GM12878 (cell line): Measurements from ENCODE around the gene MLPH. TPM values are rescaled to one million over a fixed set of nuclear protein-coding genes. Genes with fewer than 3 reads are reported as not detected.

Source experiments
- ATAC-seq: fragments of 200-7000 bp; cut with Tn5 transposase; 3 replicates; pipeline ENCODE4 v1.9.1; 2020; ENCODE audit warnings: mild to moderate bottlenecking, moderate library complexity
- BruUV-seq: library from RNA; stranded (reverse); fragments of 400-500 nt; replicated peaks from 2 replicates; lab custom pipeline; 2021; lab: Mats Ljungman, UMichigan
- CTCF ChIA-PET: fragments of 300-600 bp; sonication (Branson Sonifier 250); formaldehyde crosslinking; extraction: SDS; loops from one replicate; lab custom pipeline; 2021; ENCODE audit warnings: inconsistent platforms; lab: Yijun Ruan, JAX
- POLR2A ChIA-PET: fragments of 350-600 bp; formaldehyde crosslinking; extraction: SDS; loops from one replicate; lab custom pipeline; 2021; ENCODE audit warnings: inconsistent platforms; lab: Charles Lee
- RAD21 ChIA-PET: fragments of 300-600 bp; sonication (Branson Sonifier 250); formaldehyde crosslinking; loops from one replicate; lab custom pipeline; 2023; ENCODE audit warnings: antibody characterized with exemption; ENCODE audit not compliant: unreplicated experiment; lab: Charles Lee
- SMC1A ChIA-PET: fragments of 300-600 bp; sonication (Branson Sonifier 250); formaldehyde crosslinking; loops from one replicate; lab custom pipeline; 2023; ENCODE audit not compliant: unreplicated experiment, uncharacterized antibody; lab: Charles Lee
- DNase-seq: peaks from one replicate; pipeline ENCODE4 v3.0.0-alpha.2; 2011; ENCODE audit warnings: low read depth, low spot score
- FAIRE-seq: peaks from 3 replicates; lab custom pipeline; 2011; peaks lifted over from hg19 to GRCh38; lab: Jason Lieb, UNC
- H2AFZ ChIP-seq: 2 replicates; pipeline ENCODE4 v1.6.0; 2011; ENCODE audit warnings: low read depth, low read length, control low read depth; ENCODE audit not compliant: control insufficient read depth
- H3K27ac ChIP-seq: 2 replicates; pipeline ENCODE4 v1.5.1; 2011; ENCODE audit warnings: control low read depth; ENCODE audit not compliant: control insufficient read depth, insufficient read depth
- H3K27me3 ChIP-seq, 2 experiments: replicated peaks in 1 of 2; 2 replicates each; pipeline versions ENCODE4 v1.6.0 to v1.6.1; 2011; ENCODE audit warnings: low read length in 1 of 2; ENCODE audit not compliant: control insufficient read depth in 2 of 2, insufficient read depth in 2 of 2
- H3K36me3 ChIP-seq, 2 experiments: 2 replicates each; pipeline ENCODE4 v1.5.1; 2011; ENCODE audit warnings: low read length in 1 of 2; ENCODE audit not compliant: control insufficient read depth in 2 of 2, insufficient read depth in 2 of 2
- H3K4me1 ChIP-seq: 2 replicates; pipeline ENCODE4 v1.6.1; 2011; ENCODE audit warnings: mild to moderate bottlenecking, low read length, moderate library complexity, mixed read lengths; ENCODE audit not compliant: control insufficient read depth, insufficient read depth
- H3K4me2 ChIP-seq: 2 replicates; pipeline ENCODE4 v1.6.0; 2011; ENCODE audit warnings: control low read depth; ENCODE audit not compliant: control insufficient read depth, insufficient read depth
- H3K4me3 ChIP-seq: fragments of 200-600 bp; sonication (generic); 2 replicates; pipeline ENCODE4 v1.5.1; 2016
- H3K79me2 ChIP-seq: 2 replicates; pipeline ENCODE4 v1.6.0; 2011; ENCODE audit warnings: low read length; ENCODE audit not compliant: control insufficient read depth, insufficient read depth
- H3K9ac ChIP-seq: 2 replicates; pipeline ENCODE4 v1.8.0; 2011; ENCODE audit warnings: low read length, control low read depth, mixed read lengths; ENCODE audit not compliant: control insufficient read depth, insufficient read depth
- H3K9me3 ChIP-seq: replicated peaks from 3 replicates; pipeline ENCODE4 v1.5.1; 2011; ENCODE audit warnings: mild to moderate bottlenecking, low read length; ENCODE audit not compliant: control insufficient read depth, insufficient read depth
- H4K20me1 ChIP-seq: 2 replicates; pipeline ENCODE4 v1.6.0; 2011; ENCODE audit not compliant: control insufficient read depth, insufficient read depth
- CBFB ChIP-seq: IDR thresholded peaks from 2 replicates; pipeline ENCODE4 v1.6.1; 2016; ENCODE audit warnings: antibody characterized with exemption, low read depth
- CREB1 ChIP-seq: IDR thresholded peaks from 2 replicates; pipeline ENCODE4 v1.6.1; 2012; ENCODE audit warnings: low read depth, mild to moderate bottlenecking, inconsistent platforms
- EP300 ChIP-seq, 2 experiments: fragments of 150-350 bp in 1 of 2; IDR thresholded peaks; 2 replicates each; pipeline ENCODE4 v1.6.1; 2011 to 2012; ENCODE audit warnings: low read depth in 2 of 2, low read length in 2 of 2, borderline replicate concordance in 1 of 2, improper control_type of control experiment in 1 of 2, inconsistent platforms in 1 of 2; ENCODE audit not compliant: control insufficient read depth in 1 of 2
- HDAC6 ChIP-seq: fragments of 200-600 bp; sonication (generic); IDR thresholded peaks from one replicate; pipeline ENCODE4 v1.8.0; 2017; ENCODE audit warnings: antibody characterized with exemption; ENCODE audit not compliant: unreplicated experiment
- IKZF1 ChIP-seq: fragments of 450-650 bp; conservative IDR thresholded peaks from 2 replicates; pipeline ENCODE4 v1.6.1; 2017; ENCODE audit warnings: antibody characterized with exemption, mild to moderate bottlenecking
- IKZF2 ChIP-seq, 2 experiments: fragments of 450-650 bp; IDR thresholded peaks; 2 replicates each; pipeline ENCODE4 v1.6.1; 2017; ENCODE audit warnings: mild to moderate bottlenecking in 2 of 2, moderate library complexity in 2 of 2
- JUNB ChIP-seq: IDR thresholded peaks from 2 replicates; pipeline ENCODE4 v1.6.1; 2016; ENCODE audit warnings: antibody characterized with exemption, mild to moderate bottlenecking
- LARP7 ChIP-seq: fragments of 450-650 bp; IDR thresholded peaks from 2 replicates; pipeline ENCODE4 v1.6.1; 2017; ENCODE audit warnings: mild to moderate bottlenecking
- RAD21 ChIP-seq: IDR thresholded peaks from 2 replicates; pipeline ENCODE4 v1.6.1; 2011; ENCODE audit warnings: mild to moderate bottlenecking, low read depth, low read length, moderate library complexity; ENCODE audit not compliant: insufficient read depth
- ZNF622 ChIP-seq: fragments of 450-650 bp; IDR thresholded peaks from 2 replicates; pipeline ENCODE4 v1.6.1; 2017; ENCODE audit warnings: mild to moderate bottlenecking, inconsistent platforms
- WGBS: methylation state at CpG from one replicate; pipeline ENCODE4 v1.1.6; 2016; ENCODE audit warnings: low lambda C conversion rate; ENCODE audit not compliant: insufficient replicate concordance, insufficient coverage; ENCODE audit errors: missing lambda C conversion rate; 5-methylcytosine and 5-hydroxymethylcytosine counted together
- in situ Hi-C: fragments of 300-500 bp; cut with MboI; formaldehyde crosslinking; loops from 9 replicates; pipeline ENCODE4 v1.14.3; 2018; ENCODE audit warnings: mixed read lengths
- intact Hi-C: fragments of 100-400 bp; cut with micrococcal nuclease; formaldehyde crosslinking; loops from one replicate; pipeline ENCODE4 v1.14.2; 2022; ENCODE audit not compliant: unreplicated experiment
- polyA plus RNA-seq, 11 experiments: library from polyadenylated mRNA; depleted of rRNA in 4 of 11; unstranded in 6 of 11; stranded (reverse) in 5 of 11; fragments of >200 nt; fragmentation: Nextera tagmentation in 4 of 11; fragmentation: Illumina TruSeq in 1 of 11; extraction: Ambion mirVana in 4 of 11; extraction: Trizol in 1 of 11; gene quantifications; 1 replicate in 1 of 11; 2 replicates in 10 of 11; pipeline versions ENCODE4 v1.2.1 to v1.2.3, GENCODE V29; 2011 to 2016; ENCODE audit warnings: inconsistent platforms in 2 of 11, missing spikeins in 2 of 11, low read depth in 1 of 11
- total RNA-seq, 4 experiments: library from RNA; depleted of rRNA in 3 of 4; stranded (reverse); fragments of >200 nt in 3 of 4; fragmentation: Illumina TruSeq in 1 of 4; extraction: Trizol in 1 of 4; gene quantifications; 2 replicates each; pipeline versions ENCODE4 v1.2.1 to v1.2.3, GENCODE V29; 2013 to 2021
- TF ChIP-seq, protein P1 (sequence below): fragments of 450-650 bp; conservative IDR thresholded peaks from 2 replicates; pipeline ENCODE4 v1.6.1; 2017; ENCODE audit warnings: mild to moderate bottlenecking, moderate library complexity

MLPH gene
- total and polyA plus RNA-seq, 10 of the 15 experiments (the other 5 are each of a cell fraction or from before 2014, with no cell fraction given), result 0.16 to 0.85 TPM; not detected in 8

DNA sequence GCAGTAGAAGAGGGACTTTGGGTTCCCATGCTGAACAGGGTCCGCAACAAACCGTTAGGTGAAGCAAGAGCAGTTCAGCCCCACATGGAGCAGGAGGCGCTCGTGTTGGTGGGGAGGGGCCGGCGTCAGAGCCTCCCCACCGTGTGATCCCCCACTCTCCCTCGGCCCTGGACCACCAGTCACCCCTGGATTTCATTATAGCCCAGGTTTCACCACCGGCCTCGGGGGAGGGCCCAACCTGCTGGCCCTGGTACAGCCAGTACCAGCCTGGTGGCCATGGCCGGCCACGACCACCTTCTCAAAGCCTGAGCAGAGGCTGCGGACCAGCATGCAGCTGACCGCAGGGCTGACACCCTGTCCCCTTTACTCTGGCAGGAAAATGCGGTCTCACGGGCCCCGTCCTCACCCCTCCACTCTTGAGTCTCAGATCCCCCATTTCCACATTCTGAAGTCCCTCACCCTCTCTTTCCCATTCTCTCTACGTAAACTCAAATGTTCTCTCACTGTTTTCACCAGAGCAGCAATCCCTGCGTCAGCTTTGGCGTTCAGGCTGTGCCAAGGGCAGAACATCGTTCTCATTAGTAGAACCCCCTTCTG, 8.6 kb downstream of the MLPH start (continued):
- no peak for TF ChIP-seq CBFB

DNA sequence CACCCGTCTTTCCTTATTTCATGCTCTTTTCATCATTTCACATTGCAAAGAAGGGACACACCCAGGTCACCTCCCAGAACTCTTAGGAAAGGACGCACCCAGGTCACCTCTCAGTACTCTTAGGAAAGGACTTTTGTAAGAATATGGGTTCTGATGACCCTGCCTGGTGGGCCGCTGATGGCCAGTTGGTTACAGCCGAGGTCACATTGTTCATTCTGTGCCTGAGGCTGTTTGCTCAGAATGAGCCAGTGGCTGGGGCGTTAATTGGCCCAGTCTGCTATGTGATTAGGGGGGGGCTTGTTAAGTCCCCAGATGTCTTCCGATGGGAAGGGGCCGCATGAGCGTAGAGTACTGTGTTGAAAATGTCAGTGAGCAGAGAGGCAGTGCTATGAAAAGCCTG, 9.4 kb downstream of the MLPH start:
- Histone ChIP-seq H3K79me2 (no peaks in the 10 kb centered on the region), H3K9ac (no peak overlapping the region), H2AFZ (no peak overlapping the region), H3K4me3 (no peak overlapping the region), H3K36me3 (no peaks in the 10 kb centered on the region), H3K9me3 (peaks cover 10% of the 10 kb centered on the region), H4K20me1 (no peaks in the 10 kb centered on the region), H3K27ac (no peak overlapping the region), H3K27me3 (no peaks in the 10 kb centered on the region; a peak in 1 of 4 replicates), H3K4me2 (no peak overlapping the region), H3K4me1 (no peaks in the 10 kb centered on the region)
- DNase-seq (no peak), ATAC-seq (no peak), FAIRE-seq (no peak)
- WGBS, result 23% methylated on average over 8 of the region's 8 CpGs
- TF ChIP-seq HDAC6, result no peak
- ChIA-PET POLR2A (no interaction called here), CTCF (no interaction called here), RAD21 (no interaction called here), SMC1A (no interaction called here)
- in situ Hi-C loops (no loop called here), intact Hi-C loops (no loop called here)
- no TSS peak for BruUV-seq

DNA sequence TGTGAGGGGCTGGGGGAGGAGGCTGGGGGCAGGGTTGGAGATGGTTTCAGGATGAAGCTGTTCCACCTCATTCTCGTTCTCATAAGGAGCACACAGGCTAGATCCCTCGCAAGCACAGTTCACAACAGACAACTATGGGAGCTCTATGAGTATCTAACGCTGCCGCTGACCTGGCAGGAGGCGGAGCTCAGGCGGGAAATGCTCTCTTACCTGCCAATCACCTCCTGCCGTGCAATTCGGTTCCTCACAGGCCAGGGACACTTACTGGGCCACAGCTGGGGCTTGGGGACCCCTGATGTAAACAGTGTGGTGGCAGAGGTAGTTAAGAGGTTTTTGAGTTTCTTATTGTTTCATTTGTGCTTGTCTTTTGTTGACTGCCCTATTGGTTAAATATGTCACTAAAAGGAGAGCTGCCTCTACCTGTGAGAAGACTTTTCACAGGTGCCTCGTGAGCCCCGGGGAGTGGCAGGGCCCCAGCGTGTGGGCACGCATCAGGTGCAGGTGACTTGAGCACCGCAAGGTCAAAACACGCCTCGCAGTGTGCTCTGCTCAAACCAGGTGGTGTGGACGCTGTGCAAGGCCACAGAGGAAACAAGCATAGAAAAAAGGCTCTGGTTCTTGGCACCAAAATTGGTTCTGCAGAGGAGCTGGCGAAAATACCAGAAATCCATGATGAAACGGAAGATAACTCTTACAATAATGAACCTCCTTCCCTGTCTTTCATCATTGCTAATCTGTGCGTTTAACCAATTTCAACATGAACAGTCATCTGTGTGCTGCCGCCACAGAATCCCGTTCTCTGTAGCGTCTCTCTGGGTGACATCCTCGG, 10.2 kb downstream of the MLPH start:
- no peak overlapping the region for H3K4me3 ChIP-seq
- no TSS peak for BruUV-seq
- no peaks in the 10 kb centered on the region; a peak in 1 of 4 replicates for H3K27me3 ChIP-seq
- in situ Hi-C loops, result no loop called here
- intact Hi-C loops, result no loop called here
- SMC1A ChIA-PET, result no interaction called here
- peaks cover 2% of the 10 kb centered on the region; the same call in 1 of the 3 replicates for H3K9me3 ChIP-seq
- POLR2A ChIA-PET, result no interaction called here
- no peaks in the 10 kb centered on the region for H3K79me2 ChIP-seq
- DNase-seq (no peak), ATAC-seq (no peak), FAIRE-seq (no peak)
- no peaks in the 10 kb centered on the region for H3K4me1 ChIP-seq
- H4K20me1 ChIP-seq, result no peaks in the 10 kb centered on the region
- RAD21 ChIA-PET, result no interaction called here
- no peak overlapping the region for H3K27ac ChIP-seq
- H2AFZ ChIP-seq, result no peak overlapping the region
- no peaks in the 10 kb centered on the region for H3K36me3 ChIP-seq
- no peak overlapping the region for H3K9ac ChIP-seq
- 39% methylated on average over 23 of the region's 23 CpGs for WGBS
- H3K4me2 ChIP-seq, result no peak overlapping the region
- CTCF ChIA-PET, result no interaction called here
- TF ChIP-seq JUNB (no peak), LARP7 (no peak), ZNF622 (no peak), IKZF2 (IDR thresholded peaks at IDR 0.05) (no peak), IKZF1 (no peak), CREB1 (no peak), EP300 (IDR thresholded peaks at IDR 0.05; ENCODE audit: borderline replicate concordance in 1 of 2, control insufficient read depth in 1 of 2, low read depth in 2 of 2, low read length in 2 of 2) (no peak), RAD21 (no peak)
- TF ChIP-seq, protein P1, sequence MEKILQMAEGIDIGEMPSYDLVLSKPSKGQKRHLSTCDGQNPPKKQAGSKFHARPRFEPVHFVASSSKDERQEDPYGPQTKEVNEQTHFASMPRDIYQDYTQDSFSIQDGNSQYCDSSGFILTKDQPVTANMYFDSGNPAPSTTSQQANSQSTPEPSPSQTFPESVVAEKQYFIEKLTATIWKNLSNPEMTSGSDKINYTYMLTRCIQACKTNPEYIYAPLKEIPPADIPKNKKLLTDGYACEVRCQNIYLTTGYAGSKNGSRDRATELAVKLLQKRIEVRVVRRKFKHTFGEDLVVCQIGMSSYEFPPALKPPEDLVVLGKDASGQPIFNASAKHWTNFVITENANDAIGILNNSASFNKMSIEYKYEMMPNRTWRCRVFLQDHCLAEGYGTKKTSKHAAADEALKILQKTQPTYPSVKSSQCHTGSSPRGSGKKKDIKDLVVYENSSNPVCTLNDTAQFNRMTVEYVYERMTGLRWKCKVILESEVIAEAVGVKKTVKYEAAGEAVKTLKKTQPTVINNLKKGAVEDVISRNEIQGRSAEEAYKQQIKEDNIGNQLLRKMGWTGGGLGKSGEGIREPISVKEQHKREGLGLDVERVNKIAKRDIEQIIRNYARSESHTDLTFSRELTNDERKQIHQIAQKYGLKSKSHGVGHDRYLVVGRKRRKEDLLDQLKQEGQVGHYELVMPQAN, result no peak
